Spleen (tissue), 11 donors: ENCODE measurements around the gene PRKCA. TPM values are rescaled to one million over a fixed set of nuclear protein-coding genes. Genes with fewer than 3 reads are reported as not detected.
A peak's percentile ranks its signal among the peaks of the same experiment; 100 is the strongest.

ENCODE experiments used
- DNase-seq: peaks from one replicate; pipeline ENCODE4 v3.0.0-alpha.2; 2020
- H3K27ac ChIP-seq, 8 donors: fragments of 200-600 bp; sonication (generic) in 7 of 8; 1 replicate in 4 of 8; 2 replicates in 4 of 8; pipeline versions ENCODE4 v1.5.0 to v1.8.0; 2016 to 2021; ENCODE audit warnings: inconsistent platforms in 4 of 8, mild to moderate bottlenecking in 4 of 8, moderate library complexity in 1 of 8
- H3K27me3 ChIP-seq, 7 donors: fragments of 200-600 bp; sonication (generic) in 6 of 7; replicated peaks in 1 of 7; 1 replicate in 4 of 7; 2 replicates in 3 of 7; pipeline versions ENCODE4 v1.5.0 to v1.8.0; 2016 to 2021; ENCODE audit warnings: inconsistent platforms in 3 of 7, mild to moderate bottlenecking in 1 of 7
- H3K36me3 ChIP-seq, 6 donors: fragments of 200-600 bp; sonication (generic) in 5 of 6; 1 replicate in 4 of 6; 2 replicates in 2 of 6; pipeline versions ENCODE4 v1.5.0 to v1.8.0; 2016 to 2021; ENCODE audit warnings: inconsistent platforms in 2 of 6
- H3K4me1 ChIP-seq, 6 donors: fragments of 200-600 bp; sonication (generic) in 5 of 6; 1 replicate in 3 of 6; 2 replicates in 3 of 6; pipeline versions ENCODE4 v1.5.0 to v1.8.0; 2016 to 2021; ENCODE audit warnings: inconsistent platforms in 3 of 6
- H3K4me3 ChIP-seq, 8 donors: fragments of 200-600 bp; sonication (generic) in 7 of 8; 1 replicate in 4 of 8; 2 replicates in 4 of 8; pipeline versions ENCODE4 v1.5.0 to v1.8.0; 2016 to 2021; ENCODE audit warnings: inconsistent platforms in 4 of 8, mild to moderate bottlenecking in 4 of 8, moderate library complexity in 2 of 8
- H3K9me3 ChIP-seq, 8 donors: fragments of 200-600 bp; sonication (generic) in 7 of 8; 1 replicate in 4 of 8; 2 replicates in 4 of 8; pipeline versions ENCODE4 v1.5.0 to v1.8.0; 2016 to 2021; ENCODE audit warnings: inconsistent platforms in 4 of 8
- POLR2A ChIP-seq, 3 donors: fragments of 450-650 bp; IDR thresholded peaks; one replicate each; pipeline ENCODE4 v1.5.1; 2017; ENCODE audit warnings: antibody characterized with exemption in 3 of 3, mild to moderate bottlenecking in 1 of 3
- POLR2AphosphoS5 ChIP-seq, 3 donors: sonication (generic); formaldehyde crosslinking; IDR thresholded peaks; one replicate each; pipeline ENCODE4 v1.5.1; 2017; ENCODE audit warnings: antibody characterized with exemption in 3 of 3
- WGBS, 5 donors: extraction: QIAGEN DNeasy Blood & Tissue Kit in 3 of 5; methylation state at CpG; one replicate each; pipeline versions ENCODE4 v1.1.5 to v1.1.7; 2013 to 2018; 5-methylcytosine and 5-hydroxymethylcytosine counted together
- intact Hi-C: fragments of 100-400 bp; cut with DNase I; formaldehyde crosslinking; loops from one replicate; pipeline ENCODE4 v1.15.0; 2023; ENCODE audit warnings: low total_unique reads
- polyA plus RNA-seq, 3 donors: library from polyadenylated mRNA; stranded (reverse); fragments of 200-250 nt; gene quantifications; one replicate each; pipeline ENCODE4 v1.2.1, GENCODE V29; 2013
- total RNA-seq, 7 donors: library from RNA; depleted of rRNA in 3 of 7; stranded (reverse); fragments of >200 nt in 3 of 7; fragmentation: NEBNext Ultra II Directional in 4 of 7; extraction: Animal tissue kit (Norgen Biotek cat#: 25700) in 4 of 7; gene quantifications; one replicate each; pipeline versions ENCODE4 v1.1.0 to v1.2.1, GENCODE V29; 2016 to 2021
- TF ChIP-seq, protein P1 (sequence below), 11 experiments: fragments of 200-600 bp in 7 of 11; fragments of 450-650 bp in 4 of 11; sonication (generic) in 4 of 11; IDR thresholded peaks in 8 of 11; conservative IDR thresholded peaks in 3 of 11; 1 replicate in 7 of 11; 2 replicates in 4 of 11; pipeline versions ENCODE4 v1.4.0 to v1.8.0; 2016 to 2021; ENCODE audit warnings: antibody characterized with exemption in 11 of 11, inconsistent platforms in 4 of 11, mild to moderate bottlenecking in 1 of 11
- donor health status: healthy with polysubstance abuse.
- donor health status: DM: no; HTN: no; CAD: no; lungs with moderate emphysema.
- donor health status: DM: no; HTN: no; CAD: no.
- donor health status: Bipolar disorder and iron deficiency.
- donor health status: healthy.
- donor health status: DM: no; HTN: no; CAD: no.
- donor health status: DM: yes; HTN: yes; CAD: no.

Gene PRKCA
- total and polyA plus RNA-seq, 10 donors, result 1.7 to 59.7 (median 31.2) TPM

GRCh38 chr17:66654106-66654740 lies 351.8 kb downstream of the PRKCA start:
- Histone ChIP-seq H3K4me3 (no peak overlapping the region), H3K4me1 (peaks cover 0 to 11% (median 0%) of the 10 kb centered on the region in 6 donors), H3K27me3 (no peaks in the 10 kb centered on the region), H3K9me3 (peaks cover 0 to 8% (median 0%) of the 10 kb centered on the region in 8 donors), H3K27ac (peak overlapping the region in 2 of 8 donors; percentile 6 to 9), H3K36me3 (no peaks in the 10 kb centered on the region)
- 70 to 74% (median 71%) methylated on average over 9 of the region's 9 CpGs for WGBS, 5 donors
- TF ChIP-seq POLR2A (IDR thresholded peaks at IDR 0.05) (no peak), POLR2AphosphoS5 (IDR thresholded peaks at IDR 0.05) (no peak)
- TF ChIP-seq, protein P1, sequence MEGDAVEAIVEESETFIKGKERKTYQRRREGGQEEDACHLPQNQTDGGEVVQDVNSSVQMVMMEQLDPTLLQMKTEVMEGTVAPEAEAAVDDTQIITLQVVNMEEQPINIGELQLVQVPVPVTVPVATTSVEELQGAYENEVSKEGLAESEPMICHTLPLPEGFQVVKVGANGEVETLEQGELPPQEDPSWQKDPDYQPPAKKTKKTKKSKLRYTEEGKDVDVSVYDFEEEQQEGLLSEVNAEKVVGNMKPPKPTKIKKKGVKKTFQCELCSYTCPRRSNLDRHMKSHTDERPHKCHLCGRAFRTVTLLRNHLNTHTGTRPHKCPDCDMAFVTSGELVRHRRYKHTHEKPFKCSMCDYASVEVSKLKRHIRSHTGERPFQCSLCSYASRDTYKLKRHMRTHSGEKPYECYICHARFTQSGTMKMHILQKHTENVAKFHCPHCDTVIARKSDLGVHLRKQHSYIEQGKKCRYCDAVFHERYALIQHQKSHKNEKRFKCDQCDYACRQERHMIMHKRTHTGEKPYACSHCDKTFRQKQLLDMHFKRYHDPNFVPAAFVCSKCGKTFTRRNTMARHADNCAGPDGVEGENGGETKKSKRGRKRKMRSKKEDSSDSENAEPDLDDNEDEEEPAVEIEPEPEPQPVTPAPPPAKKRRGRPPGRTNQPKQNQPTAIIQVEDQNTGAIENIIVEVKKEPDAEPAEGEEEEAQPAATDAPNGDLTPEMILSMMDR (IDR thresholded peaks at IDR 0.05 in 8 of 11, conservative IDR thresholded peaks at IDR 0.05 in 3 of 11), result no peak
- intact Hi-C loops, result no loop called here
- DNase-seq, result no peak

- H3K27me3 ChIP-seq, result no peaks in the 10 kb centered on the region
- H3K4me1 ChIP-seq, result peaks cover 0 to 11% (median 0%) of the 10 kb centered on the region in 6 donors
- H3K9me3 ChIP-seq, result peaks cover 0 to 8% (median 0%) of the 10 kb centered on the region in 8 donors
- H3K36me3 ChIP-seq, result no peaks in the 10 kb centered on the region
- no peak for DNase-seq
- peak overlapping the region in 1 of 8 donors; percentile 9 for H3K27ac ChIP-seq
- no peak for TF ChIP-seq POLR2A (IDR thresholded peaks at IDR 0.05)
- no peak for TF ChIP-seq POLR2AphosphoS5 (IDR thresholded peaks at IDR 0.05)
- TF ChIP-seq, protein P1 (IDR thresholded peaks at IDR 0.05 in 8 of 11, conservative IDR thresholded peaks at IDR 0.05 in 3 of 11), result no peak
- intact Hi-C loops, result no loop called here
- H3K4me3 ChIP-seq, result no peak overlapping the region
- WGBS, 5 donors, result 77 to 93% (median 89%) methylated on average over 7 of the region's 7 CpGs
Measured at GRCh38 chr17:66654764-66655163, 352.4 kb downstream of the PRKCA start.

DNA sequence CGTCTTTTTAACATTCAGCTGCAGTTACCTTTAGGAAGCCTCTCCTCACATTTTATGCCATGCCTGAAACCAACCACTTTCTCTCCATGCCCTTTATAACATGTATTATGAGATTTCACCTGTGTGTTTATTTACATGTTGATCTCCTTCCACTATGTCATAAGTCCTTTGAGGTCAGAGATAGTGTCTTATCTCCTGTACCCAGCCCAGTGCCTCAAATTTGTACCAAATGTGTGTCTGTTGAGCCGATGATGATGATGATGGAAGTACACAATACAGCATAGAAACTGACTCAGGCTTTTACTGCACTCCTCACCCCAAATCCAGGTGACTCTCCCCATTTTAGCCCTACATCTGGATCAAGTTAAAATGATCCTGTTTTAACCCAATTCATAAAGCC lies 353.0 kb downstream of the PRKCA start:
- H3K36me3 ChIP-seq, result no peaks in the 10 kb centered on the region
- TF ChIP-seq POLR2AphosphoS5 (IDR thresholded peaks at IDR 0.05) (no peak), POLR2A (IDR thresholded peaks at IDR 0.05) (no peak)
- TF ChIP-seq, protein P1 (IDR thresholded peaks at IDR 0.05 in 8 of 11, conservative IDR thresholded peaks at IDR 0.05 in 3 of 11), result no peak

DNA sequence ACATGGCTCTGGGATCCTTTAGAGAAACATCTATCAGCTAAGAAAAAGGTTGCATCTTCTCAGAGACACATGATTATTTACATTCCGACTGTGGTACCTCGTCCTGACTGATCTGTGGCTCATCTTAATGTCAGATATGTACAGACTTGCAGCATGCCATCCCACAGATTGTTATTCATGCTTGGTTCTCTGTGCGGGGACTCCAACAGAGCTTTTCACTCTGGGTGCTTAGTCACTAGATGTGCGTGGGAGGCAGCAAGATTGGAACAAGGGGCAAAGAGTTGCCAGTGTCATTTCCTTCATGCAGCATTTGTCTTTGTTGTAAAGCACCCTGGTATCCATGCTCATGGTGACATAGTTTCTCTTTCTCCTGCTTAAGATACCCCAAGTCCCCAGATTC lies 353.4 kb downstream of the PRKCA start:
- intact Hi-C loops, result no loop called here
- H3K9me3 ChIP-seq, result peaks cover 0 to 8% (median 0%) of the 10 kb centered on the region in 8 donors
- no peak for DNase-seq
- H3K36me3 ChIP-seq, result no peaks in the 10 kb centered on the region
- H3K27me3 ChIP-seq, result no peaks in the 10 kb centered on the region
- TF ChIP-seq POLR2AphosphoS5 (IDR thresholded peaks at IDR 0.05) (no peak), POLR2A (IDR thresholded peaks at IDR 0.05) (no peak)
- TF ChIP-seq, protein P1 (IDR thresholded peaks at IDR 0.05 in 8 of 11, conservative IDR thresholded peaks at IDR 0.05 in 3 of 11), result no peak
- whole genome bisulfite sequencing, 5 donors, result 62 to 80% (median 70%) methylated on average over 4 of the region's 4 CpGs
- H3K4me1 ChIP-seq, result peaks cover 0 to 7% (median 0%) of the 10 kb centered on the region in 6 donors
- H3K4me3 ChIP-seq, result no peak overlapping the region
- H3K27ac ChIP-seq, result no peak overlapping the region

More for the DNA sequence above, 353.0 kb downstream of the PRKCA start:
- DNase-seq, result no peak
- WGBS, 5 donors, result 83 to 94% (median 85%) methylated on average over 2 of the region's 2 CpGs
- Histone ChIP-seq H3K9me3 (peaks cover 0 to 8% (median 0%) of the 10 kb centered on the region in 8 donors), H3K27ac (no peak overlapping the region), H3K27me3 (no peaks in the 10 kb centered on the region), H3K4me1 (peaks cover 0 to 11% (median 0%) of the 10 kb centered on the region in 6 donors), H3K4me3 (no peak overlapping the region)
- intact Hi-C loops, result no loop called here
